Naive thymus-derived CD4-positive, alpha-beta T cell (primary cell): ENCODE measurements around the gene NF2. TPM values are rescaled to one million over a fixed set of nuclear protein-coding genes. Genes with fewer than 3 reads are reported as not detected.

Experiments used
- ATAC-seq: fragments of 150-1000 bp; cut with Tn5 transposase; 2 replicates; pipeline ENCODE4 v1.10.0; 2021; ENCODE audit warnings: mild to moderate bottlenecking, moderate library complexity
- CTCF ChIA-PET: fragments of 350-600 bp; sonication (Branson Sonifier 250); formaldehyde crosslinking; loops from one replicate; lab custom pipeline; 2021; ENCODE audit warnings: antibody characterized with exemption; lab: Charles Lee
- POLR2A ChIA-PET: fragments of 350-600 bp; sonication (Branson Sonifier 250); formaldehyde crosslinking; loops from one replicate; lab custom pipeline; 2021; ENCODE audit warnings: antibody characterized with exemption, inconsistent platforms; lab: Charles Lee
- DNase-seq, 9 donors: peaks; one replicate each; pipeline versions ENCODE4 v3.0.0 to v3.0.0-alpha.2; 2020 to 2022; ENCODE audit warnings: mixed read lengths in 1 of 9
- H3K27ac ChIP-seq: one replicate; pipeline ENCODE4 v1.7.0; 2013; ENCODE audit warnings: mild to moderate bottlenecking, low read depth, low read length, moderate library complexity
- H3K27me3 ChIP-seq, 2 donors: one replicate each; pipeline ENCODE4 v1.7.0; 2013; ENCODE audit warnings: low read length in 2 of 2, mild to moderate bottlenecking in 2 of 2, moderate library complexity in 2 of 2; ENCODE audit not compliant: control insufficient read depth in 2 of 2, insufficient read depth in 2 of 2
- H3K36me3 ChIP-seq, 3 experiments: 1 replicate in 2 of 3; 2 replicates in 1 of 3; pipeline ENCODE4 v1.7.0; 2013; ENCODE audit warnings: low read length in 3 of 3, mild to moderate bottlenecking in 3 of 3, moderate library complexity in 1 of 3; ENCODE audit not compliant: insufficient read depth in 3 of 3, control insufficient read depth in 2 of 3
- H3K4me1 ChIP-seq, 2 donors: one replicate each; pipeline ENCODE4 v1.7.0; 2013; ENCODE audit warnings: low read length in 2 of 2, mild to moderate bottlenecking in 2 of 2, moderate library complexity in 1 of 2; ENCODE audit not compliant: control insufficient read depth in 2 of 2, insufficient read depth in 2 of 2
- H3K4me3 ChIP-seq: 2 replicates; pipeline ENCODE4 v1.7.0; 2013; ENCODE audit warnings: mild to moderate bottlenecking, low read length
- H3K9me3 ChIP-seq, 3 experiments: 1 replicate in 2 of 3; 2 replicates in 1 of 3; pipeline ENCODE4 v1.7.0; 2013; ENCODE audit warnings: low read length in 3 of 3; ENCODE audit not compliant: control insufficient read depth in 2 of 3
- H3K27ac Mint-ChIP-seq, 9 donors: one replicate each; pipeline ENCODE4 v1.8.0; 2020 to 2022; ENCODE audit warnings: mixed read lengths in 9 of 9, mild to moderate bottlenecking in 8 of 9, moderate library complexity in 5 of 9, inconsistent platforms in 2 of 9
- H3K27me3 Mint-ChIP-seq, 5 donors: one replicate each; pipeline ENCODE4 v1.8.0; 2021 to 2022; ENCODE audit warnings: mixed read lengths in 5 of 5, mild to moderate bottlenecking in 1 of 5
- H3K36me3 Mint-ChIP-seq, 5 donors: one replicate each; pipeline ENCODE4 v1.8.0; 2020 to 2022; ENCODE audit warnings: mixed read lengths in 5 of 5, mild to moderate bottlenecking in 3 of 5, inconsistent platforms in 1 of 5
- H3K4me1 Mint-ChIP-seq, 7 donors: one replicate each; pipeline ENCODE4 v1.8.0; 2020 to 2022; ENCODE audit warnings: mixed read lengths in 7 of 7, mild to moderate bottlenecking in 3 of 7, inconsistent platforms in 1 of 7
- H3K4me3 Mint-ChIP-seq, 10 donors: one replicate each; pipeline ENCODE4 v1.8.0; 2020 to 2022; ENCODE audit warnings: mild to moderate bottlenecking in 10 of 10, mixed read lengths in 10 of 10, moderate library complexity in 6 of 10, inconsistent platforms in 2 of 10
- H3K9me3 Mint-ChIP-seq, 11 donors: one replicate each; pipeline ENCODE4 v1.8.0; 2020 to 2022; ENCODE audit warnings: mixed read lengths in 11 of 11, mild to moderate bottlenecking in 4 of 11, inconsistent platforms in 1 of 11, moderate library complexity in 1 of 11
- intact Hi-C, 2 donors: fragments of 100-400 bp; cut with micrococcal nuclease; formaldehyde crosslinking; loops; one replicate each; pipeline ENCODE4 v1.15.1; 2023
- polyA plus RNA-seq, 2 donors: library from polyadenylated mRNA; unstranded; fragments of 300-500 nt; fragmentation: Illumina TruSeq; gene quantifications; one replicate each; pipeline ENCODE4 v1.2.3, GENCODE V29; 2021
- total RNA-seq, 6 experiments: library from RNA in 5 of 6; stranded (reverse) in 5 of 6; gene quantifications; 1 replicate in 5 of 6; 2 replicates in 1 of 6; pipeline ENCODE4 v1.2.3 and lab custom pipeline; 2021 to 2026

The NF2 gene
- total and polyA plus RNA-seq, 7 experiments from 2014 or later: 15.6 to 56.3 (median 27.6) TPM

- no peak for DNase-seq
- CTCF ChIA-PET: interaction anchor here (0.7 kb wide), 1 partner anchor 16 kb away, joined by 3 read pairs; no protein-coding TSS in a partner anchor
- Mint-ChIP-seq H3K9me3 (no peaks in the 10 kb centered on the region), H3K4me3 (no peak overlapping the region), H3K4me1 (peaks cover 0 to 6% (median 0%) of the 10 kb centered on the region in 7 donors), H3K27ac (no peak overlapping the region), H3K27me3 (no peaks in the 10 kb centered on the region), H3K36me3 (peaks cover 10 to 41% (median 14%) of the 10 kb centered on the region in 5 donors)
- POLR2A ChIA-PET: no interaction called here
- no peak for ATAC-seq
- Histone ChIP-seq H3K27me3 (no peaks in the 10 kb centered on the region), H3K36me3 (peaks cover 0 to 77% (median 11%) of the 10 kb centered on the region in 3 experiments), H3K27ac (no peak overlapping the region), H3K4me1 (no peaks in the 10 kb centered on the region), H3K9me3 (no peaks in the 10 kb centered on the region), H3K4me3 (no peak overlapping the region)
- intact Hi-C loops: no loop called here
Observed at GRCh38 chr22:29663180-29663821, 59.9 kb downstream of the NF2 start.

- Mint-ChIP-seq H3K9me3 (no peaks in the 10 kb centered on the region), H3K27ac (no peak overlapping the region), H3K27me3 (no peaks in the 10 kb centered on the region), H3K4me3 (no peak overlapping the region), H3K4me1 (peaks cover 0 to 12% (median 0%) of the 10 kb centered on the region in 7 donors), H3K36me3 (peaks cover 10 to 48% (median 17%) of the 10 kb centered on the region in 5 donors)
- Histone ChIP-seq H3K36me3 (peaks cover 3 to 86% (median 11%) of the 10 kb centered on the region in 3 experiments), H3K4me1 (no peaks in the 10 kb centered on the region), H3K9me3 (no peaks in the 10 kb centered on the region), H3K27ac (no peak overlapping the region), H3K4me3 (no peak overlapping the region), H3K27me3 (no peaks in the 10 kb centered on the region)
- no peak for DNase-seq
- CTCF ChIA-PET: no interaction called here
- POLR2A ChIA-PET: no interaction called here
- intact Hi-C loops: no loop called here
- no peak for ATAC-seq
Observed at GRCh38 chr22:29665486-29665885, 62.1 kb downstream of the NF2 start.

GRCh38 chr22:29668673-29669072 lies 65.2 kb downstream of the NF2 start:
- Histone ChIP-seq H3K27me3 (no peaks in the 10 kb centered on the region), H3K36me3 (peaks cover 9 to 83% (median 11%) of the 10 kb centered on the region in 3 experiments), H3K4me3 (no peak overlapping the region), H3K9me3 (no peaks in the 10 kb centered on the region), H3K27ac (no peak overlapping the region), H3K4me1 (no peaks in the 10 kb centered on the region)
- Mint-ChIP-seq H3K4me1 (peaks cover 0 to 13% (median 0%) of the 10 kb centered on the region in 7 donors), H3K27me3 (no peaks in the 10 kb centered on the region), H3K27ac (no peak overlapping the region), H3K9me3 (no peaks in the 10 kb centered on the region), H3K4me3 (no peak overlapping the region), H3K36me3 (peaks cover 10 to 42% (median 16%) of the 10 kb centered on the region in 5 donors)
- CTCF ChIA-PET: no interaction called here
- DNase-seq (no peak), ATAC-seq (no peak)
- intact Hi-C loops: no loop called here
- POLR2A ChIA-PET: no interaction called here

GRCh38 chr22:29670626-29671025 lies 67.2 kb downstream of the NF2 start:
- CTCF ChIA-PET: interaction anchor here (1.4 kb wide), 1 partner anchor 35 kb away, joined by 4 read pairs; no protein-coding TSS in a partner anchor
- Mint-ChIP-seq H3K9me3 (no peaks in the 10 kb centered on the region), H3K36me3 (peaks cover 13 to 50% (median 20%) of the 10 kb centered on the region in 5 donors), H3K27ac (no peak overlapping the region), H3K27me3 (no peaks in the 10 kb centered on the region), H3K4me3 (no peak overlapping the region), H3K4me1 (peaks cover 0 to 7% (median 0%) of the 10 kb centered on the region in 7 donors)
- H3K9me3 ChIP-seq: no peaks in the 10 kb centered on the region
- no peaks in the 10 kb centered on the region for H3K4me1 ChIP-seq
- no peaks in the 10 kb centered on the region for H3K27me3 ChIP-seq
- POLR2A ChIA-PET: no interaction called here
- H3K36me3 ChIP-seq: peaks cover 9 to 84% (median 13%) of the 10 kb centered on the region in 3 experiments
- no peak overlapping the region for H3K4me3 ChIP-seq
- no peak overlapping the region for H3K27ac ChIP-seq
- no peak for DNase-seq
- ATAC-seq: no peak
- intact Hi-C loops: no loop called here

- Histone ChIP-seq H3K9me3 (no peaks in the 10 kb centered on the region), H3K4me3 (no peak overlapping the region), H3K36me3 (peaks cover 6 to 93% (median 12%) of the 10 kb centered on the region in 3 experiments), H3K27ac (no peak overlapping the region), H3K4me1 (no peaks in the 10 kb centered on the region), H3K27me3 (no peaks in the 10 kb centered on the region)
- CTCF ChIA-PET: no interaction called here
- DNase-seq: no peak
- Mint-ChIP-seq H3K4me1 (peaks cover 0 to 7% (median 0%) of the 10 kb centered on the region in 7 donors), H3K27me3 (no peaks in the 10 kb centered on the region), H3K36me3 (peaks cover 12 to 61% (median 34%) of the 10 kb centered on the region in 5 donors), H3K9me3 (no peaks in the 10 kb centered on the region), H3K4me3 (no peak overlapping the region), H3K27ac (no peak overlapping the region)
- intact Hi-C loops: no loop called here
- ATAC-seq: no peak
- POLR2A ChIA-PET: no interaction called here
Observed at GRCh38 chr22:29673361-29674066, 70.1 kb downstream of the NF2 start.

GRCh38 chr22:29674121-29674520 lies 70.7 kb downstream of the NF2 start:
- peaks cover 0 to 7% (median 0%) of the 10 kb centered on the region in 7 donors for H3K4me1 Mint-ChIP-seq
- no peak overlapping the region for H3K27ac Mint-ChIP-seq
- intact Hi-C loops: no loop called here
- Histone ChIP-seq H3K27ac (no peak overlapping the region), H3K9me3 (no peaks in the 10 kb centered on the region), H3K36me3 (peaks cover 6 to 93% (median 10%) of the 10 kb centered on the region in 3 experiments), H3K4me3 (no peak overlapping the region), H3K4me1 (no peaks in the 10 kb centered on the region), H3K27me3 (no peaks in the 10 kb centered on the region)
- DNase-seq: no peak
- ChIA-PET POLR2A (no interaction called here), CTCF (no interaction called here)
- no peaks in the 10 kb centered on the region for H3K27me3 Mint-ChIP-seq
- H3K36me3 Mint-ChIP-seq: peaks cover 14 to 58% (median 33%) of the 10 kb centered on the region in 5 donors
- ATAC-seq: no peak
- H3K9me3 Mint-ChIP-seq: no peaks in the 10 kb centered on the region
- H3K4me3 Mint-ChIP-seq: no peak overlapping the region
